Epithelial cell of proximal tubule (primary cell): ENCODE results near the gene RELL2. TPM values are rescaled to one million over a fixed set of nuclear protein-coding genes. Genes with fewer than 3 reads are reported as not detected.

Experiments
- DNase-seq: peaks from one replicate; pipeline ENCODE4 v3.0.0-alpha.2; 2011; ENCODE audit warnings: low read depth
- H3K4me3 ChIP-seq: 2 replicates; pipeline ENCODE4 v1.5.1; 2011; ENCODE audit warnings: low read depth, mild to moderate bottlenecking, low read length
- CTCF ChIP-seq: conservative IDR thresholded peaks from 2 replicates; pipeline ENCODE4 v1.5.1; 2012; ENCODE audit warnings: low read depth, mild to moderate bottlenecking, low read length
- total RNA-seq: library from RNA; depleted of rRNA; stranded (reverse); fragments of >200 nt; gene quantifications from 2 replicates; pipeline ENCODE4 v1.2.3, GENCODE V29; 2015

The RELL2 gene
- total RNA-seq, 1 donor from 2014 or later: 10.3 TPM

- no peak overlapping the region for H3K4me3 ChIP-seq
- no peak for DNase-seq
- no peak for TF ChIP-seq CTCF
These were observed 11.1 kb downstream of the RELL2 start for GRCh38 chr5:141647851-141648250.

DNA sequence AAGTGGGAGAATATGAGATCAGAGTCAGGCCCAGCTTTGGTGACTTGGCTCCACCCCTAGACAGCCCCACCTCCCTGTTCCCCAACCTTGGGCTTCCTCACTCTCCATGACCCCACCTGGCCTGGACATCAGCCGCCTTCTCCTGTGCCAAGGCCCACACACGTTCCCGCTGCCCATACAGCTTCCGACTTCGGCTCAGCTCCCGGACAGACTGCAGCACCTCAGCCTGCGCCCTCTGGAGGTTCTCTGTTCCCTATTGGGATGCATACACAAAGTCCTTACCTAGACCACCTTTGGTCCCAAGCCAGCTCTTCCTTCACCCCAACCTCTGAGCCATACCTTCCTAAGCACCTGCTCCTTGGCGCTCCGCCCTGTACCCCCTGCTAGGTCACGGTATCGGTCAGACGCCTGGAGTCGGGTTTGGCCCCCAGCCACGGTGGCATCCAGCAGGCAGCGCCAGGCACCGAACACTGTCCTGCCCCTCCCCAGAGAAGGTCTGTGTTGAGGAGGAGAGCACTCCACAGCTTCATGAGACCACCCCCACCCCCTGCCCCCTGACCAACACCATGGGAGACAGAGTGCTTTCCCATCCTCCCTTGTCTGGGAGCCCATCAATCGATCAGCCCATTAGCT, 12.4 kb downstream of the RELL2 start:
- DNase-seq: no peak
- TF ChIP-seq CTCF: no peak
- H3K4me3 ChIP-seq: no peak overlapping the region

GRCh38 chr5:141649972-141650371, 13.2 kb downstream of the RELL2 start:
- H3K4me3 ChIP-seq: no peak overlapping the region
- DNase-seq: no peak
- TF ChIP-seq CTCF: no peak

GRCh38 chr5:141650851-141651727, 14.3 kb downstream of the RELL2 start, which contains the start of gene FCHSD1:
FCHSD1 (minus strand) TSS chr5:141651418; CDS start chr5:141651368, 50 bp downstream.
- no peak for TF ChIP-seq CTCF
- peak within 1 kb of the TSS; percentile 89 for H3K4me3 ChIP-seq
- no peak for DNase-seq

DNA sequence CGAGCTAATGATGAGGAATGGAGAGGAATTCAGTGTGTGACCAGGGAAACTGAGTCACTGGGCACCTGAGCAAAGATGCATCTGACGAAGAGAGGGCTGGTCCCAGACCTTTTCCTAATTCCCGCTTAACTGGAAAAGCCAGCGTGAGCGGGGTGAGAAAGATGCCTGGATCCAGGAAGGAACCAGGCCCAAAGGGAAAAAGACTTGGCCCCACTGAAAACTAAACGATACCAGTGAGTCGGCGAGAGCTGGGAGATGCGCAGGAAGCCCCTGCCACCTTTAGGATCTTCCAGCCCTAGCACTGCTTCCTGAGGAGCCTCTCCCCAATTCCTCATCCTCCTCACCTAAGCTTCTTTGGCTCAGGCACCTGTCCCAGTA, 14.9 kb downstream of the RELL2 start:
- H3K4me3 ChIP-seq: peak overlapping the region; percentile 89
- no peak for DNase-seq
- TF ChIP-seq CTCF: no peak

- H3K4me3 ChIP-seq: no peak overlapping the region
- peak; percentile 29 for DNase-seq
- TF ChIP-seq CTCF: no peak
These were observed 17.5 kb downstream of the RELL2 start for GRCh38 chr5:141654298-141654697.
